IMR-90 (cell line): Measurements from ENCODE around the gene C19orf47. TPM values are rescaled to one million over a fixed set of nuclear protein-coding genes. Genes with fewer than 3 reads are reported as not detected.

Experiments used
- ATAC-seq: fragments of 200-7000 bp; cut with Tn5 transposase; 2 replicates; pipeline ENCODE4 v1.9.1; 2020; ENCODE audit warnings: low read depth, mild to moderate bottlenecking, moderate library complexity
- BruUV-seq: library from RNA; stranded (reverse); fragments of 400-500 nt; replicated peaks from 2 replicates; lab custom pipeline; 2021; lab: Mats Ljungman, UMichigan
- CTCF ChIA-PET: fragments of 300-600 bp; formaldehyde crosslinking; extraction: SDS; loops from one replicate; lab custom pipeline; 2021; ENCODE audit warnings: antibody characterized with exemption; lab: Yijun Ruan, JAX
- POLR2A ChIA-PET: fragments of 300-600 bp; sonication (Branson Sonifier 250); formaldehyde crosslinking; loops from one replicate; lab custom pipeline; 2022; ENCODE audit warnings: antibody characterized with exemption; ENCODE audit not compliant: unreplicated experiment; lab: Charles Lee
- DNase-seq: peaks from one replicate; pipeline ENCODE4 v3.0.0; 2013
- H2AFZ ChIP-seq: replicated peaks from 2 replicates; pipeline ENCODE3; 2013; ENCODE audit warnings: low read length, mild to moderate bottlenecking; ENCODE audit not compliant: poor library complexity
- H2AK5ac ChIP-seq: 2 replicates; pipeline ENCODE4 v1.6.1; 2013; ENCODE audit warnings: low read depth, low read length, inconsistent platforms
- H2AK9ac ChIP-seq: replicated peaks from 2 replicates; pipeline ENCODE3; 2013; ENCODE audit warnings: mild to moderate bottlenecking, low read depth, low read length, moderate library complexity; ENCODE audit not compliant: poor library complexity
- H2BK120ac ChIP-seq: 2 replicates; pipeline ENCODE4 v1.6.1; 2013; ENCODE audit warnings: low read depth, low read length, inconsistent platforms
- H2BK15ac ChIP-seq: 3 replicates; pipeline ENCODE4 v1.6.1; 2013; ENCODE audit warnings: low read depth, low read length, inconsistent platforms
- H2BK20ac ChIP-seq: 2 replicates; pipeline ENCODE4 v1.6.1; 2013; ENCODE audit warnings: low read depth, mild to moderate bottlenecking, inconsistent platforms, low read length, moderate library complexity
- H2BK5ac ChIP-seq: 2 replicates; pipeline ENCODE4 v1.6.1; 2013; ENCODE audit warnings: mild to moderate bottlenecking, low read depth, low read length, inconsistent platforms; ENCODE audit not compliant: poor library complexity, severe bottlenecking
- H3K14ac ChIP-seq: replicated peaks from 2 replicates; pipeline ENCODE4 v1.6.1; 2013; ENCODE audit warnings: low read depth, low read length, inconsistent platforms
- H3K18ac ChIP-seq: 2 replicates; pipeline ENCODE4 v1.6.1; 2013; ENCODE audit warnings: low read depth, low read length, control low read depth
- H3K23ac ChIP-seq: 2 replicates; pipeline ENCODE4 v1.6.1; 2013; ENCODE audit warnings: low read depth, low read length, inconsistent platforms
- H3K27ac ChIP-seq: 2 replicates; pipeline ENCODE4 v1.5.1; 2013; ENCODE audit warnings: mild to moderate bottlenecking, control low read depth, low read length; ENCODE audit not compliant: insufficient read depth
- H3K27me3 ChIP-seq: 2 replicates; pipeline ENCODE4 v1.6.1; 2013; ENCODE audit warnings: low read length; ENCODE audit not compliant: control insufficient read depth, insufficient read depth
- H3K36me3 ChIP-seq: 2 replicates; pipeline ENCODE4 v1.6.1; 2013; ENCODE audit warnings: low read length, mixed read lengths; ENCODE audit not compliant: control insufficient read depth, insufficient read depth
- H3K4ac ChIP-seq: 2 replicates; pipeline ENCODE4 v1.6.1; 2013; ENCODE audit warnings: low read depth, low read length, inconsistent platforms
- H3K4me1 ChIP-seq: 2 replicates; pipeline ENCODE4 v1.6.1; 2013; ENCODE audit warnings: low read length, mixed read lengths; ENCODE audit not compliant: control insufficient read depth, insufficient read depth
- H3K4me2 ChIP-seq: 2 replicates; pipeline ENCODE4 v1.6.1; 2013; ENCODE audit warnings: low read depth, mild to moderate bottlenecking, control low read depth, low read length, moderate library complexity
- H3K4me3 ChIP-seq: 2 replicates; pipeline ENCODE4 v1.5.1; 2013; ENCODE audit warnings: low read depth, mild to moderate bottlenecking, control low read depth, low read length, moderate library complexity; ENCODE audit not compliant: insufficient read depth
- H3K56ac ChIP-seq: 2 replicates; pipeline ENCODE4 v1.6.1; 2013; ENCODE audit warnings: low read length, inconsistent platforms; ENCODE audit not compliant: insufficient read depth; ENCODE audit errors: extremely low read depth
- H3K79me1 ChIP-seq, 2 experiments: 2 replicates each; pipeline ENCODE4 v1.6.1; 2013; ENCODE audit warnings: low read length in 2 of 2, inconsistent platforms in 1 of 2, low read depth in 1 of 2
- H3K9ac ChIP-seq: 2 replicates; pipeline ENCODE4 v1.6.1; 2013; ENCODE audit warnings: low read depth, low read length, control low read depth
- H3K9me1 ChIP-seq: 2 replicates; pipeline ENCODE4 v1.6.1; 2013; ENCODE audit warnings: low read length, inconsistent platforms; ENCODE audit not compliant: insufficient read depth
- H3K9me3 ChIP-seq: 2 replicates; pipeline ENCODE4 v1.6.1; 2013; ENCODE audit warnings: low read length; ENCODE audit not compliant: control insufficient read depth, insufficient read depth
- H4K20me1 ChIP-seq: 2 replicates; pipeline ENCODE4 v1.6.1; 2013; ENCODE audit warnings: low read length, inconsistent platforms; ENCODE audit not compliant: insufficient read depth
- H4K5ac ChIP-seq: 2 replicates; pipeline ENCODE4 v1.6.1; 2013; ENCODE audit warnings: mild to moderate bottlenecking, low read depth, low read length, control low read depth
- H4K8ac ChIP-seq, 2 experiments: 2 replicates each; pipeline ENCODE4 v1.6.1; 2013; ENCODE audit warnings: low read depth in 2 of 2, low read length in 2 of 2, control low read depth in 1 of 2, inconsistent platforms in 1 of 2
- H4K91ac ChIP-seq: 2 replicates; pipeline ENCODE4 v1.6.1; 2013; ENCODE audit warnings: low read depth, low read length, inconsistent platforms; ENCODE audit not compliant: insufficient read depth
- CHD1 ChIP-seq: IDR thresholded peaks from 2 replicates; pipeline ENCODE4 v1.6.1; 2012; ENCODE audit warnings: low read depth, low read length, improper control_type of control experiment
- WGBS, 2 experiments: methylation state at CpG; one replicate each; pipeline versions ENCODE4 v1.1.5 to v1.1.7; 2013; ENCODE audit warnings: missing lambda C conversion rate in 2 of 2; ENCODE audit not compliant: insufficient read length in 1 of 2; ENCODE audit errors: extremely low coverage in 2 of 2; 5-methylcytosine and 5-hydroxymethylcytosine counted together
- dilution Hi-C: fragments of 300-500 bp; cut with HindIII; formaldehyde crosslinking; loops from one replicate; pipeline ENCODE4 v1.14.3; 2018; ENCODE audit warnings: low sequenced_read_pairs; ENCODE audit not compliant: unreplicated experiment
- in situ Hi-C: fragments of 300-500 bp; cut with MboI; formaldehyde crosslinking; loops from 3 replicates; pipeline ENCODE4 v1.14.3; 2019; ENCODE audit warnings: low sequenced_read_pairs, inconsistent platforms, mixed read lengths
- intact Hi-C: fragments of 100-400 bp; cut with micrococcal nuclease; formaldehyde crosslinking; loops from 2 replicates; pipeline ENCODE4 v1.10.0; 2022
- polyA plus RNA-seq, 3 experiments: library from polyadenylated mRNA; depleted of rRNA; stranded (reverse); fragments of >200 nt; gene quantifications; 2 replicates each; pipeline ENCODE4 v1.2.3, GENCODE V29; 2012; ENCODE audit warnings: low replicate concordance in 1 of 3
- total RNA-seq: library from RNA; depleted of rRNA; stranded (reverse); fragments of >200 nt; gene quantifications from 2 replicates; pipeline ENCODE4 v1.2.3, GENCODE V29; 2012

The C19orf47 gene
- total and polyA plus RNA-seq, 2 of the 4 experiments (the other 2 are of a cell fraction) = 3.6 to 16.3 TPM

DNA sequence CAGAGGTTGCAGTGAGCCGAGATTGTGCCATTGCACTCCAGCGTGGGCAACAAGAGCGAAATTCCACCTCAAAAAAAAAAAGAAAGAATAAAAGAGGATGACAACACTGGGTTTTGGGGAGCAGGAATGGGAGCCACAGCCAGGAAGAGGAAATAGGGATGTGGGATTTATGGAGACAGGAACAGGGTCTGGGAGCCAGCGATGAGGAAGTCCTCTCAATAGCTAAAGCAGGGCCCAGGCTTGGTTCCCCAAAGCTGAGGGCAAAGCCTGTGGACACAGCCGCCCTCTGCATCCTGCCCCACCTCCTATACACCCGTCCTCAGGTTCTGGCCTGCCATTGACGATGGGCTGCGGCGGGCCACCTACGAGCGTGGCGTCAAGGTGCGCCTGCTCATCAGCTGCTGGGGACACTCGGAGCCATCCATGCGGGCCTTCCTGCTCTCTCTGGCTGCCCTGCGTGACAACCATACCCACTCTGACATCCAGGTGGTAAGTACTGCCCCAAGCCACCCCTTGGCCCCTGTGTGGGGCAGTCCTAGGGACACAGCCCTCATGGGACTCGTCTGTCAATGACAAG, 28.2 kb upstream of the C19orf47 start:
- ChIA-PET CTCF (interaction anchor here (0.6 kb wide), 1 partner anchor 50 kb away, joined by 3 read pairs; no protein-coding TSS in a partner anchor), POLR2A (no interaction called here)
- ATAC-seq (no peak), DNase-seq (no peak)
- no TSS peak for BruUV-seq
- Histone ChIP-seq H3K9ac (no peak overlapping the region), H3K27me3 (no peaks in the 10 kb centered on the region), H3K79me1 (peaks cover 0 to 4% of the 10 kb centered on the region in 2 experiments; a peak in 1 of 4 replicates), H2BK120ac (no peak overlapping the region), H3K9me1 (peaks cover 7% of the 10 kb centered on the region; the same call in 1 of the 2 replicates), H2AK5ac (no peak overlapping the region), H3K4me1 (no peaks in the 10 kb centered on the region), H4K20me1 (peaks cover 2% of the 10 kb centered on the region; the same call in 1 of the 2 replicates), H3K14ac (no peak overlapping the region), H4K8ac (no peak overlapping the region), H4K5ac (no peak overlapping the region), H3K23ac (no peak overlapping the region), H3K36me3 (peaks cover 60% of the 10 kb centered on the region), H2BK15ac (no peak overlapping the region), H3K4me2 (no peak overlapping the region), H3K9me3 (no peaks in the 10 kb centered on the region), H3K27ac (no peak overlapping the region), H3K4ac (no peak overlapping the region), H3K18ac (no peak overlapping the region), H2AK9ac (no peak overlapping the region), H3K56ac (no peak overlapping the region), H2AFZ (no peak overlapping the region), H4K91ac (no peak overlapping the region), H2BK5ac (no peak overlapping the region), H3K4me3 (no peak overlapping the region), H2BK20ac (no peak overlapping the region)
- dilution Hi-C loops (no loop called here), in situ Hi-C loops (no loop called here), intact Hi-C loops (no loop called here)
- no peak for TF ChIP-seq CHD1
- 95% methylated on average over 4 of the region's 17 CpGs; no CpG with 5 or more reads in 1 of the 2 experiments for WGBS, 2 experiments
